ENCODE measurements around the gene PSTPIP1. TPM values are rescaled to one million over a fixed set of nuclear protein-coding genes. Genes with fewer than 3 reads are reported as not detected.

PSTPIP1 gene
- polyA plus RNA-seq, 1 donor (not counting 4 experiments of a cell fraction or from before 2014, with no cell fraction given) = 9.6 TPM

DNA sequence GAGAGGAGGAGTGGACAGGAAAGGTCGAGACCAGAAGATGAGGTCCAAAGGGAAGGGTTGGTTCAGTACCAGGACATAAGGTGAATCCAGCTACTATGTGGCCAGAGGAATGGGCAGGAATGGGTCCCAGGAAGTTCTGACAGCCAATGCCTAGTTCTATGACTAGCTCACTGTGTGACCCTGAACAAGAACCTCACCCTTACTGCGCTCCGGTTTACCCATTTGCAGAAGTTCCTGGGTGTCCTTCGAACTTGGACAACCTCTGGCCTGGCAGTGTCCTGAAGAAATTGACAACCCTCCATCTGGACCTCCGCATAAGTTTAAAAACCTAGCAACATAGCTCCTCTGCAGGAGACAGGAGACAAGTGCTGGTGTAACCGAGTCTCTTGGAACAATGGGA lies 12.2 kb upstream of the PSTPIP1 start:
- FAIRE-seq = no peak
- no peak overlapping the region for H2AFZ ChIP-seq (ENCODE audit: control insufficient read depth, low read length)
- H3K4me3 ChIP-seq (ENCODE audit: control insufficient read depth in 2 of 3, extremely low read depth in 1 of 3, insufficient read depth in 2 of 3, low read depth in 1 of 3, low read length in 3 of 3) = no peak overlapping the region
- no peak overlapping the region for H3K9ac ChIP-seq (ENCODE audit: control insufficient read depth, extremely low read depth, insufficient read depth, low read length)
- no peak overlapping the region for H3K27ac ChIP-seq (ENCODE audit: control insufficient read depth, insufficient read depth, low read length)
- no peaks in the 10 kb centered on the region for H3K4me1 ChIP-seq (ENCODE audit: control insufficient read depth, extremely low read depth, insufficient read depth, low read length)
- no peak overlapping the region for H3K4me2 ChIP-seq (ENCODE audit: control insufficient read depth, extremely low read depth, insufficient read depth, low read depth, low read length)
- dilution Hi-C loops (cut with MboI; ENCODE audit: extremely low pct_ligation_motif_present, low sequenced_read_pairs) = no loop called here
- H3K9me3 ChIP-seq (ENCODE audit: control insufficient read depth, low read depth, low read length) = no peaks in the 10 kb centered on the region
- no peaks in the 10 kb centered on the region for H3K36me3 ChIP-seq (ENCODE audit: control insufficient read depth in 2 of 2, extremely low read depth in 1 of 2, insufficient read depth in 2 of 2, low read length in 2 of 2)
- H4K20me1 ChIP-seq (ENCODE audit: control insufficient read depth, extremely low read depth, insufficient read depth, low read length) = no peaks in the 10 kb centered on the region
- H3K9me1 ChIP-seq (ENCODE audit: control insufficient read depth, extremely low read depth, insufficient read depth, low read length) = no peaks in the 10 kb centered on the region
- H3K79me2 ChIP-seq (ENCODE audit: control insufficient read depth, insufficient read depth, low read length) = no peaks in the 10 kb centered on the region
- no peak for DNase-seq (ENCODE audit: low read depth, low spot score)
- H3K27me3 ChIP-seq (ENCODE audit: control insufficient read depth, extremely low read depth, insufficient read depth, low read length) = no peaks in the 10 kb centered on the region
- TF ChIP-seq, protein P1, sequence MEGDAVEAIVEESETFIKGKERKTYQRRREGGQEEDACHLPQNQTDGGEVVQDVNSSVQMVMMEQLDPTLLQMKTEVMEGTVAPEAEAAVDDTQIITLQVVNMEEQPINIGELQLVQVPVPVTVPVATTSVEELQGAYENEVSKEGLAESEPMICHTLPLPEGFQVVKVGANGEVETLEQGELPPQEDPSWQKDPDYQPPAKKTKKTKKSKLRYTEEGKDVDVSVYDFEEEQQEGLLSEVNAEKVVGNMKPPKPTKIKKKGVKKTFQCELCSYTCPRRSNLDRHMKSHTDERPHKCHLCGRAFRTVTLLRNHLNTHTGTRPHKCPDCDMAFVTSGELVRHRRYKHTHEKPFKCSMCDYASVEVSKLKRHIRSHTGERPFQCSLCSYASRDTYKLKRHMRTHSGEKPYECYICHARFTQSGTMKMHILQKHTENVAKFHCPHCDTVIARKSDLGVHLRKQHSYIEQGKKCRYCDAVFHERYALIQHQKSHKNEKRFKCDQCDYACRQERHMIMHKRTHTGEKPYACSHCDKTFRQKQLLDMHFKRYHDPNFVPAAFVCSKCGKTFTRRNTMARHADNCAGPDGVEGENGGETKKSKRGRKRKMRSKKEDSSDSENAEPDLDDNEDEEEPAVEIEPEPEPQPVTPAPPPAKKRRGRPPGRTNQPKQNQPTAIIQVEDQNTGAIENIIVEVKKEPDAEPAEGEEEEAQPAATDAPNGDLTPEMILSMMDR (optimal IDR thresholded peaks at IDR 0.05 in 1 of 3, IDR thresholded peaks at IDR 0.05 in 1 of 3, conservative IDR thresholded peaks at IDR 0.05 in 1 of 3; ENCODE audit: extremely low read depth in 1 of 3, insufficient read depth in 2 of 3, low read length in 3 of 3) = no peak
- TF ChIP-seq EZH2 (IDR thresholded peaks at IDR 0.05; ENCODE audit: low read length) = no peak

GRCh38 chr15:76983590-76984375 lies 11.1 kb upstream of the PSTPIP1 start:
- no peak overlapping the region for H3K27ac ChIP-seq (ENCODE audit: control insufficient read depth, insufficient read depth, low read length)
- H2AFZ ChIP-seq (ENCODE audit: control insufficient read depth, low read length) = no peak overlapping the region
- dilution Hi-C loops (cut with MboI; ENCODE audit: extremely low pct_ligation_motif_present, low sequenced_read_pairs) = no loop called here
- no peaks in the 10 kb centered on the region for H3K36me3 ChIP-seq (ENCODE audit: control insufficient read depth in 2 of 2, extremely low read depth in 1 of 2, insufficient read depth in 2 of 2, low read length in 2 of 2)
- H3K9ac ChIP-seq (ENCODE audit: control insufficient read depth, extremely low read depth, insufficient read depth, low read length) = no peak overlapping the region
- H3K4me1 ChIP-seq (ENCODE audit: control insufficient read depth, extremely low read depth, insufficient read depth, low read length) = no peaks in the 10 kb centered on the region
- DNase-seq (ENCODE audit: low read depth, low spot score) (no peak), FAIRE-seq (no peak)
- no peak for TF ChIP-seq EZH2 (IDR thresholded peaks at IDR 0.05; ENCODE audit: low read length)
- TF ChIP-seq, protein P1 (optimal IDR thresholded peaks at IDR 0.05 in 1 of 3, IDR thresholded peaks at IDR 0.05 in 1 of 3, conservative IDR thresholded peaks at IDR 0.05 in 1 of 3; ENCODE audit: extremely low read depth in 1 of 3, insufficient read depth in 2 of 3, low read length in 3 of 3) = no peak
- H4K20me1 ChIP-seq (ENCODE audit: control insufficient read depth, extremely low read depth, insufficient read depth, low read length) = no peaks in the 10 kb centered on the region
- H3K9me3 ChIP-seq (ENCODE audit: control insufficient read depth, low read depth, low read length) = no peaks in the 10 kb centered on the region
- no peak overlapping the region for H3K4me3 ChIP-seq (ENCODE audit: control insufficient read depth in 2 of 3, extremely low read depth in 1 of 3, insufficient read depth in 2 of 3, low read depth in 1 of 3, low read length in 3 of 3)
- H3K27me3 ChIP-seq (ENCODE audit: control insufficient read depth, extremely low read depth, insufficient read depth, low read length) = no peaks in the 10 kb centered on the region
- H3K79me2 ChIP-seq (ENCODE audit: control insufficient read depth, insufficient read depth, low read length) = no peaks in the 10 kb centered on the region
- H3K9me1 ChIP-seq (ENCODE audit: control insufficient read depth, extremely low read depth, insufficient read depth, low read length) = no peaks in the 10 kb centered on the region
- no peak overlapping the region for H3K4me2 ChIP-seq (ENCODE audit: control insufficient read depth, extremely low read depth, insufficient read depth, low read depth, low read length)
